SK-N-SH treated with all-trans-retinoic acid at 6 μM for 48 hours (cell line): ENCODE results near the gene COA7.

Source experiments
- ATAC-seq: fragments of 200-7000 bp; cut with Tn5 transposase; 3 replicates; pipeline ENCODE4 v1.9.1; 2020; ENCODE audit warnings: mild to moderate bottlenecking, moderate library complexity
- ARNTL ChIP-seq: fragments of 450-650 bp; formaldehyde crosslinking; IDR thresholded peaks from 2 replicates; pipeline ENCODE4 v1.5.0; 2020; ENCODE audit warnings: low read depth, mild to moderate bottlenecking, moderate library complexity, borderline replicate concordance
- BACH2 ChIP-seq: fragments of 250-450 bp; sonication (Bioruptor Pico); IDR thresholded peaks from 2 replicates; pipeline ENCODE4 v1.9.0; 2021; ENCODE audit warnings: mild to moderate bottlenecking, borderline replicate concordance
- CREB5 ChIP-seq: fragments of 250-450 bp; sonication (Bioruptor Pico); IDR thresholded peaks from 2 replicates; pipeline ENCODE4 v1.5.1; 2020; ENCODE audit warnings: low read depth, mild to moderate bottlenecking, moderate library complexity
- CSDC2 ChIP-seq: fragments of 250-450 bp; sonication (Bioruptor Pico); IDR thresholded peaks from 2 replicates; pipeline ENCODE4 v1.5.0; 2020; ENCODE audit warnings: mild to moderate bottlenecking, moderate library complexity
- ESRRG ChIP-seq: fragments of 250-450 bp; sonication (Bioruptor Pico); IDR thresholded peaks from 2 replicates; pipeline ENCODE4 v1.6.1; 2021; ENCODE audit warnings: mild to moderate bottlenecking
- GLIS3 ChIP-seq: fragments of 250-450 bp; sonication (Bioruptor Pico); IDR thresholded peaks from 2 replicates; pipeline ENCODE4 v1.5.0; 2020; ENCODE audit warnings: mild to moderate bottlenecking, moderate library complexity
- ISL1 ChIP-seq: fragments of 250-450 bp; sonication (Bioruptor Pico); IDR thresholded peaks from 2 replicates; pipeline ENCODE4 v2.1.2; 2022; ENCODE audit warnings: mild to moderate bottlenecking, moderate library complexity
- OSR1 ChIP-seq: fragments of 250-450 bp; sonication (Bioruptor Pico); IDR thresholded peaks from 2 replicates; pipeline ENCODE4 v1.8.0; 2022; ENCODE audit warnings: moderate library complexity, mild to moderate bottlenecking, inconsistent platforms
- PATZ1 ChIP-seq: fragments of 250-450 bp; sonication (Bioruptor Pico); IDR thresholded peaks from 2 replicates; pipeline ENCODE4 v1.8.0; 2020; ENCODE audit warnings: mild to moderate bottlenecking, moderate library complexity, borderline replicate concordance
- RARB ChIP-seq: fragments of 250-450 bp; sonication (Bioruptor Pico); IDR thresholded peaks from 2 replicates; pipeline ENCODE4 v1.8.0; 2021; ENCODE audit warnings: mild to moderate bottlenecking, moderate library complexity
- SNAI2 ChIP-seq: fragments of 250-450 bp; sonication (Bioruptor Pico); IDR thresholded peaks from 2 replicates; pipeline ENCODE4 v1.5.0; 2020; ENCODE audit warnings: mild to moderate bottlenecking, moderate library complexity
- TCF4 ChIP-seq: fragments of 250-450 bp; sonication (Bioruptor Pico); IDR thresholded peaks from 2 replicates; pipeline ENCODE4 v1.8.0; 2021; ENCODE audit warnings: mild to moderate bottlenecking, moderate library complexity, borderline replicate concordance
- TOX ChIP-seq: fragments of 250-450 bp; sonication (Bioruptor Pico); IDR thresholded peaks from 2 replicates; pipeline ENCODE4 v1.8.0; 2021; ENCODE audit warnings: mild to moderate bottlenecking, moderate library complexity, borderline replicate concordance
- ZC3H10 ChIP-seq: fragments of 250-450 bp; sonication (Bioruptor Pico); IDR thresholded peaks from 2 replicates; pipeline ENCODE4 v1.5.1; 2021; ENCODE audit warnings: mild to moderate bottlenecking, moderate library complexity
- ZFP3 ChIP-seq: fragments of 250-450 bp; sonication (Bioruptor Pico); IDR thresholded peaks from 2 replicates; pipeline ENCODE4 v1.5.0; 2020; ENCODE audit warnings: mild to moderate bottlenecking, moderate library complexity
- ZFP30 ChIP-seq: fragments of 450-650 bp; formaldehyde crosslinking; IDR thresholded peaks from 2 replicates; pipeline ENCODE4 v1.5.0; 2022; ENCODE audit warnings: mild to moderate bottlenecking, moderate library complexity
- ZNF565 ChIP-seq: fragments of 450-650 bp; formaldehyde crosslinking; conservative IDR thresholded peaks from 2 replicates; pipeline ENCODE4 v1.5.0; 2020; ENCODE audit warnings: low read depth, mild to moderate bottlenecking, moderate library complexity
- ZNF70 ChIP-seq: fragments of 450-650 bp; formaldehyde crosslinking; IDR thresholded peaks from 2 replicates; pipeline ENCODE4 v1.5.0; 2020; ENCODE audit warnings: mild to moderate bottlenecking, moderate library complexity
- ZNF8 ChIP-seq: fragments of 450-650 bp; formaldehyde crosslinking; IDR thresholded peaks from 2 replicates; pipeline ENCODE4 v1.5.0; 2020; ENCODE audit warnings: mild to moderate bottlenecking, moderate library complexity
- TF ChIP-seq, protein P1 (sequence below): fragments of 250-450 bp; sonication (Bioruptor Pico); IDR thresholded peaks from 2 replicates; pipeline ENCODE4 v1.8.0; 2021; ENCODE audit warnings: low read depth, mild to moderate bottlenecking, moderate library complexity, borderline replicate concordance
- TF ChIP-seq, protein P2 (sequence below): fragments of 250-450 bp; sonication (Bioruptor Pico); IDR thresholded peaks from 2 replicates; pipeline ENCODE4 v1.5.1; 2021; ENCODE audit warnings: mild to moderate bottlenecking, moderate library complexity

Gene COA7

DNA sequence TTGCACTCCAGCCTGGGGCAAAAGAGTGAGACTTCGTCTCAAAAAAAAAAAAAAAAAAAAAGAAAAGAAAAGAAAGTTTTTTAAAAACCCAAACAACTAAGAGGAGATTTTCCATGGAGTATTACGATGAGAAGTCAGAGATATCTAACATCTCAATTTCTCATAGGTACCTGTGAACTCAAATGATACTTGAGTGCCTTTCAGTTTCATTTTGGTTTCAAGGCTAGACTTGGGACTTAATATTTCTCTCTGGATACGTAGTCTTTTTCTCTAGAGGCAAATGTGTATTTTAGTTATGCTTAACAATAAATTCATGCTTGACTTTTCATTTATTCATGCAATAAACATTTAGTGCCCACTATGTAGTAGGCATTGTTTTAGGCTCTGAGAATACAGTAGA, 43.1 kb upstream of the COA7 start:
- ATAC-seq: no peak
- TF ChIP-seq CSDC2 (CRISPR knock-in tag): no peak
- TF ChIP-seq ZNF565 (CRISPR knock-in tag): no peak
- TF ChIP-seq OSR1 (CRISPR knock-in tag): no peak
- TF ChIP-seq ZFP30 (CRISPR knock-in tag): no peak
- TF ChIP-seq, protein P1, sequence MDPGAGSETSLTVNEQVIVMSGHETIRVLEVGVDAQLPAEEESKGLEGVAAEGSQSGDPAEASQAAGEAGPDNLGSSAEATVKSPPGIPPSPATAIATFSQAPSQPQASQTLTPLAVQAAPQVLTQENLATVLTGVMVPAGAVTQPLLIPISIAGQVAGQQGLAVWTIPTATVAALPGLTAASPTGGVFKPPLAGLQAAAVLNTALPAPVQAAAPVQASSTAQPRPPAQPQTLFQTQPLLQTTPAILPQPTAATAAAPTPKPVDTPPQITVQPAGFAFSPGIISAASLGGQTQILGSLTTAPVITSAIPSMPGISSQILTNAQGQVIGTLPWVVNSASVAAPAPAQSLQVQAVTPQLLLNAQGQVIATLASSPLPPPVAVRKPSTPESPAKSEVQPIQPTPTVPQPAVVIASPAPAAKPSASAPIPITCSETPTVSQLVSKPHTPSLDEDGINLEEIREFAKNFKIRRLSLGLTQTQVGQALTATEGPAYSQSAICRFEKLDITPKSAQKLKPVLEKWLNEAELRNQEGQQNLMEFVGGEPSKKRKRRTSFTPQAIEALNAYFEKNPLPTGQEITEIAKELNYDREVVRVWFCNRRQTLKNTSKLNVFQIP (CRISPR knock-in tag): no peak
- no peak for TF ChIP-seq ZNF8 (CRISPR knock-in tag)
- TF ChIP-seq RARB (CRISPR knock-in tag): no peak
- no peak for TF ChIP-seq ZFP3
- TF ChIP-seq, protein P2, sequence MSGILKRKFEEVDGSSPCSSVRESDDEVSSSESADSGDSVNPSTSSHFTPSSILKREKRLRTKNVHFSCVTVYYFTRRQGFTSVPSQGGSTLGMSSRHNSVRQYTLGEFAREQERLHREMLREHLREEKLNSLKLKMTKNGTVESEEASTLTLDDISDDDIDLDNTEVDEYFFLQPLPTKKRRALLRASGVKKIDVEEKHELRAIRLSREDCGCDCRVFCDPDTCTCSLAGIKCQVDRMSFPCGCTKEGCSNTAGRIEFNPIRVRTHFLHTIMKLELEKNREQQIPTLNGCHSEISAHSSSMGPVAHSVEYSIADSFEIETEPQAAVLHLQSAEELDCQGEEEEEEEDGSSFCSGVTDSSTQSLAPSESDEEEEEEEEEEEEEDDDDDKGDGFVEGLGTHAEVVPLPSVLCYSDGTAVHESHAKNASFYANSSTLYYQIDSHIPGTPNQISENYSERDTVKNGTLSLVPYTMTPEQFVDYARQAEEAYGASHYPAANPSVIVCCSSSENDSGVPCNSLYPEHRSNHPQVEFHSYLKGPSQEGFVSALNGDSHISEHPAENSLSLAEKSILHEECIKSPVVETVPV (CRISPR knock-in tag): no peak

DNA sequence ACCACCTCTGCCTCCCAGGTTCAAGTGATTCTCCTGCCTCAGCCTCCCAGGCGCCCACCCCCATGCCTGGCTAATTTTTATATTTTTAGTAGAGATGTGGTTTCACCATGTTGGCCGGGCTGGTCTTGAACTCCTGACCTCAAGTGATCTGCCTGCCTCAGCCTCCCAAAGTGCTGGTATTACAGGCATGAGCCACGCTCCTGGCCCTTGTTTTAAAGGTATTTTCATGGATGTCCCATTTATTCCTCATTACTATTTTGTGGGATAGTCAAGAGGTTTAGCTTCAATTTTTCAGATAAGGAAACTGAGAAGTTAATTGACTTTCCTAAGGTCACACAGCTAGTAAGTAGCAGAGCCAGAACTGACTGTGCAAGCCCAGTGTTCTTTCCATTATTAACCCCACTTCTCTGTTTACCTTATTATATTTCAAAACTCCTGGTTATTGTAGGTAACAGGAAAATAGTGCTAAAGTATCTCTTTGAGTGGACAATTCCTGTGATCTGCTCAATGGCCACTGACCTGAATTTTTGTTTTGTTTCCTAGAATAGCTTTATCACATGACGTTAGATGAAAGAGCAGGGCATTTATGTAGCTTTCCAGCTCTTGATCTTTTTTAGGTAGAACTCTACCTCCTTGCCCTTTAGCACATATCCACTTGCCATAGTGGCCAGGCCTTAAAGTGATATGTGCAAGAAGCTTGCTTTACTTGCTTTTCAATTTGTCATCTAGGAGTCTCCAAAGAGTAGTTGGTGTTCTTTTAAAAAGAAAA, 41.7 kb upstream of the COA7 start:
- no peak for ATAC-seq
- TF ChIP-seq BACH2 (CRISPR knock-in tag) (no peak), CREB5 (CRISPR knock-in tag) (no peak), GLIS3 (CRISPR knock-in tag) (no peak), ZNF8 (CRISPR knock-in tag) (no peak), TCF4 (CRISPR knock-in tag) (no peak), ZC3H10 (no peak), SNAI2 (CRISPR knock-in tag) (no peak), ARNTL (no peak), PATZ1 (CRISPR knock-in tag) (no peak), ZFP3 (no peak)
- TF ChIP-seq, protein P2 (CRISPR knock-in tag): no peak

DNA sequence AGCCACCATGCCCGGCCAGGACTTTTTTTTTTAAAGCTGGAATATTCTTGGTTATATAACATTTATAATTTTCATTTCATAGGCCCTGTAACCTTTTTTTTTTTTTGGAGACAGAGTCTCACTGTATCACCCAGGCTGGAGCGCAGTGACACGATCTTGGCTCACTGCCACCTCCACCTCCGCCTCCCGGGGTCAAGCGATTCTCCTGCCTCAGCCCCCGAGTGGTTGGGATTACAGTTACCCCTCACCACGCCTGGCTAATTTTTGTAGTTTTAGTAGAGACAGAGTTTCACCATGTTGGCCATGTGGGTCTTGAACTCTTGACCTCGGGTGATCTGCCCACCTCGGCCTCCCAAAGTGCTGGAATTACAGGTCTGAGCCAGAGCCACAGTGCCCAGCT, 40.7 kb upstream of the COA7 start:
- ATAC-seq: no peak

More for the DNA sequence above, 40.7 kb upstream of the COA7 start:
- TF ChIP-seq ZNF70 (CRISPR knock-in tag): no peak
- TF ChIP-seq ISL1 (CRISPR knock-in tag): no peak
- TF ChIP-seq, protein P1 (CRISPR knock-in tag): no peak
- no peak for TF ChIP-seq TOX (CRISPR knock-in tag)
- TF ChIP-seq SNAI2 (CRISPR knock-in tag): no peak
- no peak for TF ChIP-seq ESRRG (CRISPR knock-in tag)
